ENCODE data around the gene ALPK1. TPM values are rescaled to one million over a fixed set of nuclear protein-coding genes. Genes with fewer than 3 reads are reported as not detected.

Gene ALPK1
- polyA plus RNA-seq, 3 donors, result 5.3 to 14.2 (median 8.1) TPM

DNA sequence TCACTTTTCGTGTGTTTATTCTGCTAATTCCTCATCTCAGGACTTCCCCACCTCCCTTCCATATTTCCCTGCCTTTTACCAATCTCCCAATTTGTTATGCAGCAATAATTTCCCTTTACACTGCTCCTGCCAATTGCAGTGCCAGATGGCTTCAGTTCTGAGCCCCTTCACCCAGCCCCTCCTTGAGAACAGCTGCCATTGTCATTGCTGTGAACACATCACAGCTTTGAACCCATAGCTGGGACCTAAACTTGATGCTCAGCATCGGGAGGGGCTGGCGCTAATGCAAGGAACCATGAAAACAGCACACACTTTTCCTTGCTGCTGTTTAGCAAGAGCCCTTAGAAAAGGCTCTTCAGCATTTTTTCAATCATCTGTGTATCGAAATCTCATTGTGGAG lies 104.9 kb downstream of the ALPK1 start:
- H3K27me3 Mint-ChIP-seq (ENCODE audit: low read depth in 3 of 3), result peaks cover 0 to 2% (median 0%) of the 10 kb centered on the region in 3 donors
- Histone ChIP-seq H3K27ac (ENCODE audit: low read depth in 1 of 2, low read length in 2 of 2) (no peak overlapping the region), H4K20me1 (ENCODE audit: insufficient read depth, low read length) (no peaks in the 10 kb centered on the region), H3K4me3 (replicated peaks in 1 of 3; ENCODE audit: low read depth in 2 of 3, low read length in 3 of 3) (no peak overlapping the region), H3K4me2 (replicated peaks; ENCODE audit: extremely low read depth, low read length, poor library complexity, severe bottlenecking) (no peak overlapping the region), H3K79me2 (ENCODE audit: insufficient read depth, low read length) (no peaks in the 10 kb centered on the region), H2AFZ (ENCODE audit: insufficient read depth, low read depth, low read length, poor library complexity, severe bottlenecking) (no peak overlapping the region), H3K9me3 (replicated peaks in 1 of 2; ENCODE audit: control insufficient read depth in 1 of 2, insufficient read depth in 1 of 2, low read length in 2 of 2) (no peaks in the 10 kb centered on the region), H3K36me3 (replicated peaks in 1 of 2; ENCODE audit: control insufficient read depth in 1 of 2, insufficient read depth in 2 of 2, low read length in 2 of 2) (peaks cover 4 to 38% of the 10 kb centered on the region in 2 donors), H3K9ac (ENCODE audit: insufficient read depth, low read length, poor library complexity, severe bottlenecking) (no peak overlapping the region), H3K27me3 (ENCODE audit: control insufficient read depth in 2 of 2, insufficient read depth in 2 of 2, low read length in 2 of 2) (no peaks in the 10 kb centered on the region), H3K4me1 (ENCODE audit: control insufficient read depth in 1 of 2, insufficient read depth in 2 of 2, low read length in 2 of 2) (no peaks in the 10 kb centered on the region)
- no peaks in the 10 kb centered on the region for H3K4me1 Mint-ChIP-seq
- TF ChIP-seq, protein P1, sequence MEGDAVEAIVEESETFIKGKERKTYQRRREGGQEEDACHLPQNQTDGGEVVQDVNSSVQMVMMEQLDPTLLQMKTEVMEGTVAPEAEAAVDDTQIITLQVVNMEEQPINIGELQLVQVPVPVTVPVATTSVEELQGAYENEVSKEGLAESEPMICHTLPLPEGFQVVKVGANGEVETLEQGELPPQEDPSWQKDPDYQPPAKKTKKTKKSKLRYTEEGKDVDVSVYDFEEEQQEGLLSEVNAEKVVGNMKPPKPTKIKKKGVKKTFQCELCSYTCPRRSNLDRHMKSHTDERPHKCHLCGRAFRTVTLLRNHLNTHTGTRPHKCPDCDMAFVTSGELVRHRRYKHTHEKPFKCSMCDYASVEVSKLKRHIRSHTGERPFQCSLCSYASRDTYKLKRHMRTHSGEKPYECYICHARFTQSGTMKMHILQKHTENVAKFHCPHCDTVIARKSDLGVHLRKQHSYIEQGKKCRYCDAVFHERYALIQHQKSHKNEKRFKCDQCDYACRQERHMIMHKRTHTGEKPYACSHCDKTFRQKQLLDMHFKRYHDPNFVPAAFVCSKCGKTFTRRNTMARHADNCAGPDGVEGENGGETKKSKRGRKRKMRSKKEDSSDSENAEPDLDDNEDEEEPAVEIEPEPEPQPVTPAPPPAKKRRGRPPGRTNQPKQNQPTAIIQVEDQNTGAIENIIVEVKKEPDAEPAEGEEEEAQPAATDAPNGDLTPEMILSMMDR (IDR thresholded peaks at IDR 0.05), result no peak
- H3K9me3 Mint-ChIP-seq, result peaks cover 0 to 2% (median 0%) of the 10 kb centered on the region in 7 donors
- H3K27ac Mint-ChIP-seq, result no peak overlapping the region
- intact Hi-C loops (cut with micrococcal nuclease), result no loop called here
- H3K36me3 Mint-ChIP-seq, result peaks cover 55 to 62% of the 10 kb centered on the region in 2 donors
- DNase-seq, result no peak
- 82% methylated on average over 4 of the region's 4 CpGs for WGBS (ENCODE audit: insufficient coverage)
- no peak overlapping the region for H3K4me3 Mint-ChIP-seq

DNA sequence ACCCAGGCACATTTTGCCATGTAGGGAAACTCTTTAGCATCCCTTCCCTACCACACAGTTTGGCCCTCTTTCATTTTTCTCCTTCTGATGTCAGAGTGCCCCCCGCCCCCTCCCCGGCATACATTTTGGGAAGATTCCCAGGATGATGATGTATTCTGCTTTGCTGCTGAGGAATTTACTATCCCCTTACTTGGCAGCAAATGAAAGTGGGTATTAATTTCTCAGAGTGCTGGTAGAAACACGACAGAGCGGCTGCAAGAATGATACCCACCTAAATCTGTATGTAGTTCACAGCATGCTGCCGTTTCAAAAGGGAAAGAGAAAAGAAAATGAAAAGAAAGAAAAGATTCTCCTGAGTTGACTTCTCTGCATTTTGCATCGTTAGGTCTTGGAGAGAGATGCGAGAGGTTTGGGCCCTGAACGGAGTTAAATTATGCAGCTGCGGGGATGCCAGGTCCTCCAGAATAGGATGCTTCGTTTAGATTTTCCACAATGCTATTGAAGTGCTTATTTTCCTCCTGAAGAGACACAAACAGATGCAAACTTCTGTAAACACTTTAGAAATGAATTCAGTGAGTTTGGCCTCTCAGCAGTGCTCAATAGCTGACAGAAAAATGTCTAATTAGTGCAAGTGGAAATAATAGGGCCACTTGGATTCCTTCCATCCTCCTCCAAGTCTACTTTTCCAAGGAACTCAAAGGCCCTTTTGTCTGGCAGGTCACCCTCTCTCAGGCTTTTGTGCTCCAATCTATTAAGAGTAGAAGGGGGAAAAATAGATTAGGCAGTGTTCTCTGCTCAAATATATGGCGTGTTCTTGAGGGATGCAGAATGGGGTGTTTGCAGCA lies 106.2 kb downstream of the ALPK1 start:
- TF ChIP-seq, protein P1 (IDR thresholded peaks at IDR 0.05), result no peak
- Mint-ChIP-seq H3K4me3 (no peak overlapping the region), H3K9me3 (peaks cover 0 to 2% (median 0%) of the 10 kb centered on the region in 7 donors), H3K36me3 (peaks cover 53 to 59% of the 10 kb centered on the region in 2 donors), H3K4me1 (no peaks in the 10 kb centered on the region), H3K27me3 (ENCODE audit: low read depth in 3 of 3) (peaks cover 0 to 2% (median 0%) of the 10 kb centered on the region in 3 donors), H3K27ac (no peak overlapping the region)
- Histone ChIP-seq H2AFZ (ENCODE audit: insufficient read depth, low read depth, low read length, poor library complexity, severe bottlenecking) (no peak overlapping the region), H3K4me2 (replicated peaks; ENCODE audit: extremely low read depth, low read length, poor library complexity, severe bottlenecking) (no peak overlapping the region), H3K27ac (ENCODE audit: low read depth in 1 of 2, low read length in 2 of 2) (no peak overlapping the region), H3K9me3 (replicated peaks in 1 of 2; ENCODE audit: control insufficient read depth in 1 of 2, insufficient read depth in 1 of 2, low read length in 2 of 2) (no peaks in the 10 kb centered on the region), H3K4me3 (replicated peaks in 1 of 3; ENCODE audit: low read depth in 2 of 3, low read length in 3 of 3) (no peak overlapping the region), H4K20me1 (ENCODE audit: insufficient read depth, low read length) (no peaks in the 10 kb centered on the region), H3K36me3 (replicated peaks in 1 of 2; ENCODE audit: control insufficient read depth in 1 of 2, insufficient read depth in 2 of 2, low read length in 2 of 2) (peaks cover 4 to 38% of the 10 kb centered on the region in 2 donors), H3K79me2 (ENCODE audit: insufficient read depth, low read length) (no peaks in the 10 kb centered on the region), H3K27me3 (ENCODE audit: control insufficient read depth in 2 of 2, insufficient read depth in 2 of 2, low read length in 2 of 2) (no peaks in the 10 kb centered on the region), H3K4me1 (ENCODE audit: control insufficient read depth in 1 of 2, insufficient read depth in 2 of 2, low read length in 2 of 2) (no peaks in the 10 kb centered on the region), H3K9ac (ENCODE audit: insufficient read depth, low read length, poor library complexity, severe bottlenecking) (no peak overlapping the region)
- DNase-seq, result no peak
- 91% methylated on average over 4 of the region's 11 CpGs for WGBS (ENCODE audit: insufficient coverage)
- intact Hi-C loops (cut with micrococcal nuclease), result no loop called here

Data from CD14-positive monocyte (primary cell).